Transverse colon (tissue), 4 donors: ENCODE measurements around the gene ARMCX1.

ENCODE experiments used
- CTCF ChIP-seq, 5 experiments: fragments of 200-600 bp in 3 of 5; fragments of 450-650 bp in 2 of 5; sonication (generic) in 3 of 5; IDR thresholded peaks; 1 replicate in 2 of 5; 2 replicates in 3 of 5; pipeline ENCODE4 v1.5.1; 2016 to 2017; ENCODE audit warnings: antibody characterized with exemption in 5 of 5, inconsistent platforms in 3 of 5, mild to moderate bottlenecking in 2 of 5, moderate library complexity in 1 of 5
- EP300 ChIP-seq: sonication (generic); formaldehyde crosslinking; IDR thresholded peaks from one replicate; pipeline ENCODE4 v1.6.1; 2017; ENCODE audit warnings: antibody characterized with exemption, low read depth
- POLR2A ChIP-seq: fragments of 450-650 bp; IDR thresholded peaks from one replicate; pipeline ENCODE4 v1.6.1; 2016; ENCODE audit warnings: antibody characterized with exemption, mild to moderate bottlenecking, moderate library complexity
- POLR2AphosphoS5 ChIP-seq, 3 donors: sonication (generic); formaldehyde crosslinking; IDR thresholded peaks; one replicate each; pipeline ENCODE4 v1.6.1; 2016; ENCODE audit warnings: antibody characterized with exemption in 3 of 3

- TF ChIP-seq CTCF (IDR thresholded peaks at IDR 0.05) (no peak), POLR2AphosphoS5 (IDR thresholded peaks at IDR 0.05) (peak; percentile 55 to 81 (median 72)), POLR2A (peak; percentile 51), EP300 (no peak)
Measured at GRCh38 chrX:101550362-101550750, at the start of gene ARMCX1.
